WTC11 (cell line): ENCODE results near the gene KIFC1. TPM values are rescaled to one million over a fixed set of nuclear protein-coding genes. Genes with fewer than 3 reads are reported as not detected.

ENCODE experiments used
- ATAC-seq: fragments of 200-7000 bp; cut with Tn5 transposase; 2 replicates; pipeline ENCODE4 v1.10.0; 2021; ENCODE audit warnings: mild to moderate bottlenecking, moderate library complexity
- CTCF ChIA-PET: fragments of 300-600 bp; sonication (Branson Sonifier 250); formaldehyde crosslinking; loops from one replicate; lab custom pipeline; 2021; ENCODE audit warnings: antibody characterized with exemption; lab: Charles Lee
- POLR2A ChIA-PET: fragments of 350-600 bp; sonication (Branson Sonifier 250); formaldehyde crosslinking; loops from one replicate; lab custom pipeline; 2021; ENCODE audit warnings: antibody characterized with exemption; lab: Charles Lee
- DNase-seq: peaks from one replicate; pipeline ENCODE4 v3.0.0; 2021; ENCODE audit warnings: low spot score
- H3K27ac Mint-ChIP-seq: 2 replicates; pipeline ENCODE4 v1.8.0; 2021; ENCODE audit warnings: mixed read lengths
- H3K27me3 Mint-ChIP-seq: 2 replicates; pipeline ENCODE4 v1.8.0; 2021; ENCODE audit warnings: low read depth, mild to moderate bottlenecking, moderate library complexity, mixed read lengths
- H3K36me3 Mint-ChIP-seq: 2 replicates; pipeline ENCODE4 v1.8.0; 2021; ENCODE audit warnings: mixed read lengths
- H3K4me1 Mint-ChIP-seq: 2 replicates; pipeline ENCODE4 v1.8.0; 2022; ENCODE audit warnings: mixed read lengths
- H3K4me3 Mint-ChIP-seq: 2 replicates; pipeline ENCODE4 v1.8.0; 2021; ENCODE audit warnings: mild to moderate bottlenecking, moderate library complexity, mixed read lengths
- H3K9me3 Mint-ChIP-seq: 2 replicates; pipeline ENCODE4 v1.8.0; 2021; ENCODE audit warnings: mixed read lengths
- ARID4B ChIP-seq: sonication (generic); formaldehyde crosslinking; IDR thresholded peaks from 2 replicates; pipeline ENCODE4 v1.8.0; 2023; ENCODE audit warnings: missing genetic modification reagents, mild to moderate bottlenecking, borderline replicate concordance
- CBFB ChIP-seq: sonication (generic); formaldehyde crosslinking; IDR thresholded peaks from 2 replicates; pipeline ENCODE4 v1.8.1; 2022; ENCODE audit warnings: mild to moderate bottlenecking, low read depth, missing genetic modification reagents
- E2F1 ChIP-seq: sonication (generic); formaldehyde crosslinking; IDR thresholded peaks from 2 replicates; pipeline ENCODE4 v1.8.0; 2022; ENCODE audit warnings: mild to moderate bottlenecking, missing genetic modification reagents
- FOXK1 ChIP-seq: sonication (generic); formaldehyde crosslinking; IDR thresholded peaks from 2 replicates; pipeline ENCODE4 v1.8.0; 2022; ENCODE audit warnings: mild to moderate bottlenecking, moderate library complexity, missing genetic modification reagents
- GABPB1 ChIP-seq: sonication (generic); formaldehyde crosslinking; IDR thresholded peaks from 2 replicates; pipeline ENCODE4 v1.8.1; 2023; ENCODE audit warnings: mild to moderate bottlenecking, missing genetic modification reagents
- JUN ChIP-seq: sonication (generic); formaldehyde crosslinking; IDR thresholded peaks from 2 replicates; pipeline ENCODE4 v1.8.0; 2023; ENCODE audit warnings: mild to moderate bottlenecking, missing genetic modification reagents
- MAX ChIP-seq: sonication (generic); formaldehyde crosslinking; IDR thresholded peaks from 2 replicates; pipeline ENCODE4 v1.8.0; 2022; ENCODE audit warnings: mild to moderate bottlenecking, missing genetic modification reagents
- MXD4 ChIP-seq: fragments of 250-450 bp; sonication (Bioruptor Pico); IDR thresholded peaks from 2 replicates; pipeline ENCODE4 v1.8.0; 2021; ENCODE audit warnings: mild to moderate bottlenecking, moderate library complexity, borderline replicate concordance
- MYBL2 ChIP-seq: sonication (generic); formaldehyde crosslinking; IDR thresholded peaks from 2 replicates; pipeline ENCODE4 v1.8.1; 2023; ENCODE audit warnings: mild to moderate bottlenecking, moderate library complexity, missing genetic modification reagents
- NR3C1 ChIP-seq: sonication (generic); formaldehyde crosslinking; conservative IDR thresholded peaks from 2 replicates; pipeline ENCODE4 v1.8.1; 2023; ENCODE audit warnings: low read depth, mild to moderate bottlenecking, missing genetic modification reagents
- PRRX2 ChIP-seq: fragments of 250-450 bp; sonication (Bioruptor Pico); IDR thresholded peaks from 2 replicates; pipeline ENCODE4 v1.8.0; 2021; ENCODE audit warnings: mild to moderate bottlenecking
- TEAD1 ChIP-seq: sonication (generic); formaldehyde crosslinking; IDR thresholded peaks from 2 replicates; pipeline ENCODE4 v1.8.0; 2022; ENCODE audit warnings: mild to moderate bottlenecking, missing genetic modification reagents
- TEAD4 ChIP-seq: sonication (generic); formaldehyde crosslinking; IDR thresholded peaks from 2 replicates; pipeline ENCODE4 v1.8.0; 2022; ENCODE audit warnings: mild to moderate bottlenecking, missing genetic modification reagents
- ZNF263 ChIP-seq: sonication (generic); formaldehyde crosslinking; IDR thresholded peaks from 2 replicates; pipeline ENCODE4 v1.8.1; 2022; ENCODE audit warnings: low read depth, mild to moderate bottlenecking, moderate library complexity, missing genetic modification reagents
- ZNF423 ChIP-seq: fragments of 250-450 bp; sonication (Bioruptor Pico); IDR thresholded peaks from 2 replicates; pipeline ENCODE4 v2.1.2; 2022; ENCODE audit warnings: mild to moderate bottlenecking, moderate library complexity
- ZNF512 ChIP-seq: sonication (generic); formaldehyde crosslinking; IDR thresholded peaks from 2 replicates; pipeline ENCODE4 v1.8.1; 2022; ENCODE audit warnings: missing genetic modification reagents, borderline replicate concordance
- total RNA-seq: library from RNA; stranded (reverse); gene quantifications from 3 replicates; pipeline ENCODE4 v1.2.3, GENCODE V29; 2021
- TF ChIP-seq, protein P1 (sequence below): fragments of 200-600 bp; IDR thresholded peaks from 2 replicates; pipeline ENCODE4 v1.8.0; 2022; ENCODE audit warnings: antibody characterized with exemption
- TF ChIP-seq, protein P2 (sequence below): fragments of 250-450 bp; sonication (Bioruptor Pico); IDR thresholded peaks from 2 replicates; pipeline ENCODE4 v1.9.0; 2021; ENCODE audit warnings: mild to moderate bottlenecking
- TF ChIP-seq, protein P3 (sequence below): sonication (generic); formaldehyde crosslinking; IDR thresholded peaks from 2 replicates; pipeline ENCODE4 v1.8.1; 2022; ENCODE audit warnings: low read depth, missing genetic modification reagents, borderline replicate concordance
- TF ChIP-seq, protein P4 (sequence below): fragments of 250-450 bp; sonication (Bioruptor Pico); IDR thresholded peaks from 2 replicates; pipeline ENCODE4 v1.9.0; 2021; ENCODE audit warnings: moderate library complexity, mild to moderate bottlenecking, inconsistent platforms, borderline replicate concordance

KIFC1 gene
- total RNA-seq, 1 experiment from 2014 or later: 97.3 TPM

DNA sequence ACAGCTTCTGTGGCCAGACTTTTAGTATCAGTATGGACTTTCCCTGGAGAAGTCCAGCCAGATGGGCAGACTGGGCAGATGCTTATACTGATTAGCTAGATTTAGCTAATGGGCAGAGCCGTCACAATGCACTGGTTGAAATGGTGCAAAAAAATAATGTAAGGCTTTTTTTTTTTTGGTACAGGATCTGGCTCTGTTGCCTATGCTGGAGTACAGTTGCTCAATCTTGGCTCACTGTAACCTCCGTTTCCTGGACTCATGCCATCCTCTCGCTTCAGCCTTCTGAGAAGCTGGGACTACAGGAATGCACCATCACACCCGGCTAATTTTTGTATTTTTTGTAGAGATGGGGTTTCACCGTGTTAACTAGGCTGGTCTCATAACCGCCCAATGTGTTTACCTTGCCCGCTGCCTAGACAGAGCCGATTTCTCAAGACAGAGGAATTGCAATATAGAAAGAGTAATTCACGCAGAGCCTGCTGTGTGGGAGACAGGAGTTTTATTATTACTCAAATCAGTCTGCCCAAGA lies 16.4 kb upstream of the KIFC1 start:
- no peak for ATAC-seq
- ChIA-PET POLR2A (no interaction called here), CTCF (interaction anchor here (0.6 to 2.4 kb wide), 5 partner anchors 10 to 1067 kb away, joined by 3 to 10 read pairs (median 3); partner anchors contain the start of gene CUTA)
- H3K4me1 Mint-ChIP-seq: peaks cover 34% of the 10 kb centered on the region
- no peak for DNase-seq
- no peaks in the 10 kb centered on the region for H3K36me3 Mint-ChIP-seq
- no peak for TF ChIP-seq FOXK1 (CRISPR knock-in tag)
- TF ChIP-seq, protein P1, sequence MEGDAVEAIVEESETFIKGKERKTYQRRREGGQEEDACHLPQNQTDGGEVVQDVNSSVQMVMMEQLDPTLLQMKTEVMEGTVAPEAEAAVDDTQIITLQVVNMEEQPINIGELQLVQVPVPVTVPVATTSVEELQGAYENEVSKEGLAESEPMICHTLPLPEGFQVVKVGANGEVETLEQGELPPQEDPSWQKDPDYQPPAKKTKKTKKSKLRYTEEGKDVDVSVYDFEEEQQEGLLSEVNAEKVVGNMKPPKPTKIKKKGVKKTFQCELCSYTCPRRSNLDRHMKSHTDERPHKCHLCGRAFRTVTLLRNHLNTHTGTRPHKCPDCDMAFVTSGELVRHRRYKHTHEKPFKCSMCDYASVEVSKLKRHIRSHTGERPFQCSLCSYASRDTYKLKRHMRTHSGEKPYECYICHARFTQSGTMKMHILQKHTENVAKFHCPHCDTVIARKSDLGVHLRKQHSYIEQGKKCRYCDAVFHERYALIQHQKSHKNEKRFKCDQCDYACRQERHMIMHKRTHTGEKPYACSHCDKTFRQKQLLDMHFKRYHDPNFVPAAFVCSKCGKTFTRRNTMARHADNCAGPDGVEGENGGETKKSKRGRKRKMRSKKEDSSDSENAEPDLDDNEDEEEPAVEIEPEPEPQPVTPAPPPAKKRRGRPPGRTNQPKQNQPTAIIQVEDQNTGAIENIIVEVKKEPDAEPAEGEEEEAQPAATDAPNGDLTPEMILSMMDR: no peak
- TF ChIP-seq ARID4B (CRISPR knock-in tag): no peak
- TF ChIP-seq, protein P2, sequence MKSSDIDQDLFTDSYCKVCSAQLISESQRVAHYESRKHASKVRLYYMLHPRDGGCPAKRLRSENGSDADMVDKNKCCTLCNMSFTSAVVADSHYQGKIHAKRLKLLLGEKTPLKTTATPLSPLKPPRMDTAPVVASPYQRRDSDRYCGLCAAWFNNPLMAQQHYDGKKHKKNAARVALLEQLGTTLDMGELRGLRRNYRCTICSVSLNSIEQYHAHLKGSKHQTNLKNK: no peak
- TF ChIP-seq E2F1 (CRISPR knock-in tag): no peak
- no peak for TF ChIP-seq NR3C1 (CRISPR knock-in tag)
- TF ChIP-seq, protein P3, sequence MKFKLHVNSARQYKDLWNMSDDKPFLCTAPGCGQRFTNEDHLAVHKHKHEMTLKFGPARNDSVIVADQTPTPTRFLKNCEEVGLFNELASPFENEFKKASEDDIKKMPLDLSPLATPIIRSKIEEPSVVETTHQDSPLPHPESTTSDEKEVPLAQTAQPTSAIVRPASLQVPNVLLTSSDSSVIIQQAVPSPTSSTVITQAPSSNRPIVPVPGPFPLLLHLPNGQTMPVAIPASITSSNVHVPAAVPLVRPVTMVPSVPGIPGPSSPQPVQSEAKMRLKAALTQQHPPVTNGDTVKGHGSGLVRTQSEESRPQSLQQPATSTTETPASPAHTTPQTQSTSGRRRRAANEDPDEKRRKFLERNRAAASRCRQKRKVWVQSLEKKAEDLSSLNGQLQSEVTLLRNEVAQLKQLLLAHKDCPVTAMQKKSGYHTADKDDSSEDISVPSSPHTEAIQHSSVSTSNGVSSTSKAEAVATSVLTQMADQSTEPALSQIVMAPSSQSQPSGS (CRISPR knock-in tag): no peak
- no peak for TF ChIP-seq ZNF423 (CRISPR knock-in tag)
- TF ChIP-seq MXD4 (CRISPR knock-in tag): no peak
- TF ChIP-seq TEAD4 (CRISPR knock-in tag): no peak
- TF ChIP-seq MAX (CRISPR knock-in tag): no peak
- TF ChIP-seq PRRX2 (CRISPR knock-in tag): no peak
- TF ChIP-seq GABPB1 (CRISPR knock-in tag): no peak
- no peak for TF ChIP-seq ZNF263 (CRISPR knock-in tag)
- no peak for TF ChIP-seq JUN (CRISPR knock-in tag)
- TF ChIP-seq TEAD1 (CRISPR knock-in tag): no peak
- TF ChIP-seq, protein P4, sequence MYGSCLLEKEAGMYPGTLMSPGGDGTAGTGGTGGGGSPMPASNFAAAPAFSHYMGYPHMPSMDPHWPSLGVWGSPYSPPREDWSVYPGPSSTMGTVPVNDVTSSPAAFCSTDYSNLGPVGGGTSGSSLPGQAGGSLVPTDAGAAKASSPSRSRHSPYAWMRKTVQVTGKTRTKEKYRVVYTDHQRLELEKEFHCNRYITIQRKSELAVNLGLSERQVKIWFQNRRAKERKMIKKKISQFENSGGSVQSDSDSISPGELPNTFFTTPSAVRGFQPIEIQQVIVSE: no peak
- no peak for TF ChIP-seq ZNF512 (CRISPR knock-in tag)
- TF ChIP-seq MYBL2 (CRISPR knock-in tag): no peak
- no peak for TF ChIP-seq CBFB (CRISPR knock-in tag)
- H3K4me3 Mint-ChIP-seq: no peak overlapping the region
- H3K9me3 Mint-ChIP-seq: no peaks in the 10 kb centered on the region
- no peaks in the 10 kb centered on the region; the same call in 1 of the 2 replicates for H3K27me3 Mint-ChIP-seq
- H3K27ac Mint-ChIP-seq: no peak overlapping the region
